Left lung (tissue), 10 donors: ENCODE measurements around the gene OR10A5. TPM values are rescaled to one million over a fixed set of nuclear protein-coding genes. Genes with fewer than 3 reads are reported as not detected.

ENCODE experiments used
- ATAC-seq: fragments of 200-7000 bp; cut with Tn5 transposase; one replicate; pipeline ENCODE4 v1.9.1; 2020; ENCODE audit warnings: moderate library complexity
- DNase-seq, 4 donors: peaks; one replicate each; pipeline ENCODE4 v3.0.0-alpha.2; 2013 to 2020
- H3K27ac ChIP-seq, 2 donors: fragments of 200-600 bp; sonication (generic) in 1 of 2; one replicate each; pipeline versions ENCODE4 v1.5.0 to v1.8.0; 2020 to 2021
- H3K27me3 ChIP-seq, 2 donors: fragments of 200-600 bp; sonication (generic) in 1 of 2; one replicate each; pipeline versions ENCODE4 v1.5.0 to v1.8.0; 2020 to 2021
- H3K36me3 ChIP-seq, 2 donors: fragments of 200-600 bp; sonication (generic) in 1 of 2; one replicate each; pipeline versions ENCODE4 v1.5.0 to v1.8.0; 2020 to 2021
- H3K4me1 ChIP-seq, 2 donors: fragments of 200-600 bp; one replicate each; pipeline ENCODE4 v1.8.0; 2021
- H3K4me3 ChIP-seq, 2 donors: fragments of 200-600 bp; sonication (generic) in 1 of 2; one replicate each; pipeline versions ENCODE4 v1.5.0 to v1.8.0; 2020 to 2021; ENCODE audit warnings: mild to moderate bottlenecking in 1 of 2
- H3K9me3 ChIP-seq, 2 donors: fragments of 200-600 bp; sonication (generic) in 1 of 2; one replicate each; pipeline versions ENCODE4 v1.5.0 to v1.8.0; 2020 to 2021
- intact Hi-C, 2 donors: fragments of 100-400 bp; cut with DNase I; formaldehyde crosslinking; loops; one replicate each; pipeline versions ENCODE4 v1.11.2 to v1.14.2; 2022
- polyA plus RNA-seq, 6 donors: library from polyadenylated mRNA; unstranded; fragments of 120-200 nt; gene quantifications; one replicate each; pipeline ENCODE4 v1.2.1, GENCODE V29; 2013; ENCODE audit not compliant: insufficient read length in 6 of 6
- total RNA-seq, 2 donors: library from RNA; stranded (reverse); fragmentation: NEBNext Ultra II Directional; extraction: Animal tissue kit (Norgen Biotek cat#: 25700); gene quantifications; one replicate each; pipeline ENCODE4 v1.2.1, GENCODE V29; 2021
- TF ChIP-seq, protein P1 (sequence below), 2 donors: fragments of 200-600 bp; sonication (generic) in 1 of 2; IDR thresholded peaks; one replicate each; pipeline versions ENCODE4 v1.5.0 to v1.8.0; 2021; ENCODE audit warnings: antibody characterized with exemption in 2 of 2
- donor health status: DM: no; HTN: yes; CAD: no.
- donor health status: DM: no; HTN: no; CAD: no.

OR10A5 gene
- total and polyA plus RNA-seq, 8 donors: not detected

DNA sequence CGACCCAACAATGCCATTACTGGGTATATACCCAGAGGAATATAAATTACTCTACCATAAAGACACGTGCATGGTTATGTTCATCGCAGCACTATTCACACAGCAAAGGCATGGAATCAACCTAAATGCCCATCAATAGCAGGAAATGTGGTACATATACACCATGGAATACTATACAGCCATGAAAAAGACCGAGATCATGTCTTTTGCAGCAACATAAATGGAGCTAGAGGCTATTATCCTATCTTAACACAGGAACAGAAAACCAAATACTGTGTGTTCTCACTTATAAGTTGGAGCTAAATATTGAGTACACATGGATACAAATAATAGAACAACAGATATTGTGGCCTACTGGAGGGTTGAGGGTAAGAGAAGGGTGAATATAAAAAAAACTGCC is 43.3 kb downstream of the OR10A5 start:
- TF ChIP-seq, protein P1, sequence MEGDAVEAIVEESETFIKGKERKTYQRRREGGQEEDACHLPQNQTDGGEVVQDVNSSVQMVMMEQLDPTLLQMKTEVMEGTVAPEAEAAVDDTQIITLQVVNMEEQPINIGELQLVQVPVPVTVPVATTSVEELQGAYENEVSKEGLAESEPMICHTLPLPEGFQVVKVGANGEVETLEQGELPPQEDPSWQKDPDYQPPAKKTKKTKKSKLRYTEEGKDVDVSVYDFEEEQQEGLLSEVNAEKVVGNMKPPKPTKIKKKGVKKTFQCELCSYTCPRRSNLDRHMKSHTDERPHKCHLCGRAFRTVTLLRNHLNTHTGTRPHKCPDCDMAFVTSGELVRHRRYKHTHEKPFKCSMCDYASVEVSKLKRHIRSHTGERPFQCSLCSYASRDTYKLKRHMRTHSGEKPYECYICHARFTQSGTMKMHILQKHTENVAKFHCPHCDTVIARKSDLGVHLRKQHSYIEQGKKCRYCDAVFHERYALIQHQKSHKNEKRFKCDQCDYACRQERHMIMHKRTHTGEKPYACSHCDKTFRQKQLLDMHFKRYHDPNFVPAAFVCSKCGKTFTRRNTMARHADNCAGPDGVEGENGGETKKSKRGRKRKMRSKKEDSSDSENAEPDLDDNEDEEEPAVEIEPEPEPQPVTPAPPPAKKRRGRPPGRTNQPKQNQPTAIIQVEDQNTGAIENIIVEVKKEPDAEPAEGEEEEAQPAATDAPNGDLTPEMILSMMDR (IDR thresholded peaks at IDR 0.05): no peak
- intact Hi-C loops: no loop called here
- Histone ChIP-seq H3K27ac (no peak overlapping the region), H3K4me1 (no peaks in the 10 kb centered on the region), H3K27me3 (no peaks in the 10 kb centered on the region), H3K36me3 (no peaks in the 10 kb centered on the region), H3K9me3 (no peaks in the 10 kb centered on the region), H3K4me3 (no peak overlapping the region)
- ATAC-seq (no peak), DNase-seq (no peak)

DNA sequence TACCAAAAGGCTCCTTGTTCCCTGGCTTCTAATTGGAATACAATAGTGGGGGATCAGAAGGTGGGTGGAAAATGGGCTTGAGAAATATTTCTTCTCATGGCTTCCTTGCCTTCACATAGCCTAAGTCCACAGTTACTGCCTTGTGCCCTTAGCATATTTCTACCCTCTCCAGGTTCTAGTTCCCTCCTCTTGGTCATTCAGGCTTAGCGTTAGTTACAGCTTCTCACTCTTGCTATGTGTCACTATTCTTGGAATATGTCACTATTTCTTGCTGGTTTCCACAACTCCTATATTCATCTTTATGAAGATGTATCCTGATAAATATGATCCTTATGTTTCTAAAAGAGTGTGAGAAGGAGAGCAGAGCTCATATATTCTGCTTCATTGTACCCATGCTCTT is 44.4 kb downstream of the OR10A5 start:
- H3K36me3 ChIP-seq: no peaks in the 10 kb centered on the region
- TF ChIP-seq, protein P1 (IDR thresholded peaks at IDR 0.05): no peak
- intact Hi-C loops: no loop called here
- no peak overlapping the region for H3K4me3 ChIP-seq
- H3K27me3 ChIP-seq: no peaks in the 10 kb centered on the region
- ATAC-seq (no peak), DNase-seq (no peak)
- no peaks in the 10 kb centered on the region for H3K9me3 ChIP-seq
- H3K4me1 ChIP-seq: no peaks in the 10 kb centered on the region
- H3K27ac ChIP-seq: no peak overlapping the region

DNA sequence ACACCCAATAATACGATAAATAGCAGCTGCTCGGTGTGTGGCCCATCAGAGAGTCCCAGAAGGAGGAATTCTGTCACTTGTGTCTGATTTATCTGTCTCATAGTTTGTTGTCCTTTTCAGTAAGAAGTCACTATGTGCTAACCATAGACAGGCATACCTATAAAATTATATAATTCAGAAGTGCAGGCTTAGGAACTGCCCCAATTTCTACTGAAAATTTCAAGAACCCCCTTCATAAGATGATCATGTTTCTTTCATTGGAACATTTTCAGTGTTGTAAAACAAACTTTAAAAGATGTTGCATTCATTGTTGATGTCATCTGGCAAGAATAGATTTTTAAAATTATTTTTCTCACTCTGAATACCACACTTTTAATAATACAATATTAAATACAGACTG is 46.9 kb downstream of the OR10A5 start, which contains the start of gene OR2D2:
Gene OR2D2 (minus strand): TSS at position 101 of the 400 bp plus-strand sequence. CDS start 0 bp downstream, at position 101.
- ATAC-seq (no peak), DNase-seq (no peak)
- no peaks in the 10 kb centered on the region for H3K36me3 ChIP-seq
- TF ChIP-seq, protein P1 (IDR thresholded peaks at IDR 0.05): no peak
- no peaks in the 10 kb centered on the region for H3K4me1 ChIP-seq
- no peak within 1 kb of the TSS for H3K27ac ChIP-seq
- H3K27me3 ChIP-seq: no peaks in the 10 kb centered on the region
- intact Hi-C loops: no loop called here
- H3K4me3 ChIP-seq: no peak within 1 kb of the TSS
- no peaks in the 10 kb centered on the region for H3K9me3 ChIP-seq

DNA sequence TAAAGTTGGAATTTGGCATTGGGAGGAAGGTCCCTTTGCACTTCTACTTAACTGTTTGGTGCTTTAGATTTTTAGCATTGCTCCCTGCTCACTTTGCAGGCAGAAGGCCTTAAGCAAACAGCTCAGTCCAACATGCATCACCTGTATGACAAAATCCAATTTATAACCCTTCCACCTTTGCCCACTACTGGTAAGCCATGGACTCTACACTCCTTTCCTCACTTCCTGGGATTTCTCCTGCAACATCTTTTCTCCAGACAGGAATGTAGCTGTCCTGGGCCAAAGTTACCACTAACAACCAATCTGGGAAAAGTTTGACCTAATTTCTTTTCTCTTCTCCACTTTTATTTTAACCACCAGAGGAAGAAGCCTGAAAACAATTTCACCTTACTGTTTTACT is 48.6 kb downstream of the OR10A5 start:
- intact Hi-C loops: no loop called here
- no peaks in the 10 kb centered on the region for H3K36me3 ChIP-seq

DNA sequence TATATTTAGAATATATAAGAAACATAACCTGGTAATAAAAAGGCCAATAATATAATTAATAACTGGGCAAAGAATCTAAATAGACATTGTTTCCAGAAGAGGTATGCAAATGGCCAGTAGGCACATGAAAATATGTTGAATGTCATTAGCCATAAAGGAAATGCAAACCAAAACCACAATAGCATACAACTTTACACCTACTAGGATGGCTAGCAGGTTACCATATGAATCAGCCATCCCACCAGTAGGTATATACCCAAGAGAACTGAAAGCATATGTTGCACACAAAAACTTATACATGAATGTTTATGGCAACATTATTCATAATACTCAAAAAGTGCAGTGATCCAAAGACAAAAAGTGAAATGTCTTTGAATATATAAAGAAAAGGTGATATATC is 49.5 kb downstream of the OR10A5 start:
- DNase-seq: no peak
- Histone ChIP-seq H3K4me1 (no peaks in the 10 kb centered on the region), H3K9me3 (no peaks in the 10 kb centered on the region), H3K27me3 (no peaks in the 10 kb centered on the region), H3K27ac (no peak overlapping the region), H3K4me3 (no peak overlapping the region), H3K36me3 (no peaks in the 10 kb centered on the region)
- no peak for ATAC-seq
- intact Hi-C loops: no loop called here
- TF ChIP-seq, protein P1 (IDR thresholded peaks at IDR 0.05): no peak

More for the DNA sequence above, 48.6 kb downstream of the OR10A5 start:
- H3K4me1 ChIP-seq: no peaks in the 10 kb centered on the region
- no peak overlapping the region for H3K4me3 ChIP-seq
- no peaks in the 10 kb centered on the region for H3K27me3 ChIP-seq
- ATAC-seq: no peak
- no peaks in the 10 kb centered on the region for H3K9me3 ChIP-seq
- DNase-seq: no peak
- no peak overlapping the region for H3K27ac ChIP-seq
- TF ChIP-seq, protein P1 (IDR thresholded peaks at IDR 0.05): no peak

Other genes with a start within 250 kb of the OR10A5 start
- gene RRP8, start 242.1 kb upstream of the OR10A5 start, total RNA-seq: 10 to 100 TPM; 18.0 to 19.5 TPM
- 10 to 100 TPM; 17.0 to 24.4 (median 22.2) TPM for gene RRP8, start 242.1 kb upstream of the OR10A5 start, polyA plus RNA-seq
- gene ILK, start 241.9 kb upstream of the OR10A5 start, total RNA-seq: 100 to 1,000 TPM; 155 to 165 TPM
- 100 to 1,000 TPM; 146 to 158 (median 152) TPM for gene ILK, start 241.9 kb upstream of the OR10A5 start, polyA plus RNA-seq
- gene TAF10, start 233.5 kb upstream of the OR10A5 start, total RNA-seq: 100 to 1,000 TPM; 127 TPM
- 10 to 100 TPM; 44.6 to 72.1 (median 59.1) TPM for gene TAF10, start 233.5 kb upstream of the OR10A5 start, polyA plus RNA-seq
- 100 to 1,000 TPM; 202 to 264 TPM for gene TPP1, start 226.3 kb upstream of the OR10A5 start, total RNA-seq
- 10 to 100 TPM; 60.3 to 81.1 (median 68.6) TPM for gene TPP1, start 226.3 kb upstream of the OR10A5 start, polyA plus RNA-seq
- gene DCHS1, start 189.9 kb upstream of the OR10A5 start, total RNA-seq: 10 to 100 TPM; 15.4 to 18.9 TPM
- gene DCHS1, start 189.9 kb upstream of the OR10A5 start, polyA plus RNA-seq: 10 to 100 TPM; 32.8 to 49.5 (median 40.9) TPM
- gene MRPL17, start 162.3 kb upstream of the OR10A5 start, total RNA-seq: 10 to 100 TPM; 47.6 to 51.6 TPM
- 10 to 100 TPM; 45.0 to 57.3 (median 51.7) TPM for gene MRPL17, start 162.3 kb upstream of the OR10A5 start, polyA plus RNA-seq
- under 1 TPM; 0.13 to 0.20 TPM for gene OR2AG2, start 73.7 kb upstream of the OR10A5 start, total RNA-seq
- under 1 TPM in 2 of 6 donors, not detected in 4; 0.06 to 0.08 TPM for gene OR2AG2, start 73.7 kb upstream of the OR10A5 start, polyA plus RNA-seq
- not detected for gene OR2AG1, start 62.7 kb upstream of the OR10A5 start, total RNA-seq
- gene OR2AG1, start 62.7 kb upstream of the OR10A5 start, polyA plus RNA-seq: under 1 TPM in 5 of 6 donors, not detected in 1; 0.03 to 0.06 (median 0.05) TPM
- gene OR6A2, start 46.0 kb upstream of the OR10A5 start, total RNA-seq: under 1 TPM; 0.15 to 0.18 TPM
- gene OR6A2, start 46.0 kb upstream of the OR10A5 start, polyA plus RNA-seq: not detected
- not detected for gene OR10A2, start 17.4 kb downstream of the OR10A5 start, total RNA-seq
- gene OR10A2, start 17.4 kb downstream of the OR10A5 start, polyA plus RNA-seq: under 1 TPM in 2 of 6 donors, not detected in 4; 0.04 to 0.06 TPM
- not detected for gene OR10A4, start 30.9 kb downstream of the OR10A5 start, total RNA-seq
- not detected for gene OR10A4, start 30.9 kb downstream of the OR10A5 start, polyA plus RNA-seq
- under 1 TPM in 1 of 2 donors, not detected in 1; 0.24 TPM for gene OR2D2, start 46.8 kb downstream of the OR10A5 start, total RNA-seq
- gene OR2D2, start 46.8 kb downstream of the OR10A5 start, polyA plus RNA-seq: not detected
- gene OR2D3, start 75.3 kb downstream of the OR10A5 start, total RNA-seq: not detected
- not detected for gene OR2D3, start 75.3 kb downstream of the OR10A5 start, polyA plus RNA-seq
- 1 to 10 TPM; 2.4 to 3.7 TPM for gene ZNF215, start 80.7 kb downstream of the OR10A5 start, total RNA-seq
- gene ZNF215, start 80.7 kb downstream of the OR10A5 start, polyA plus RNA-seq: 1 to 10 TPM in 3 of 6 donors, under 1 TPM in 3; 0.66 to 2.6 (median 1.0) TPM
- gene ZNF214, start 174.7 kb downstream of the OR10A5 start, total RNA-seq: 1 to 10 TPM; 2.0 to 4.1 TPM
- 10 to 100 TPM in 3 of 6 donors, 1 to 10 TPM in 3; 8.3 to 10.3 (median 9.5) TPM for gene ZNF214, start 174.7 kb downstream of the OR10A5 start, polyA plus RNA-seq
- under 1 TPM in 1 of 2 donors, not detected in 1; 0.10 TPM for gene NLRP14, start 174.8 kb downstream of the OR10A5 start, total RNA-seq
- under 1 TPM; 0.07 to 0.20 (median 0.15) TPM for gene NLRP14, start 174.8 kb downstream of the OR10A5 start, polyA plus RNA-seq
- gene RBMXL2, start 243.3 kb downstream of the OR10A5 start, total RNA-seq: not detected
- not detected for gene RBMXL2, start 243.3 kb downstream of the OR10A5 start, polyA plus RNA-seq